Medulla oblongata (tissue), 1 donor: ENCODE results near the gene ORAI3.
"Not testable (repeated sequence)": the region's sequence is repeated elsewhere in the genome, so short reads cannot be mapped to it uniquely, and the experiment has no call there.

Source experiments
- DNase-seq: peaks from one replicate; pipeline ENCODE4 v3.0.0-alpha.2; 2015; ENCODE audit errors: extremely low spot score

Gene ORAI3

DNA sequence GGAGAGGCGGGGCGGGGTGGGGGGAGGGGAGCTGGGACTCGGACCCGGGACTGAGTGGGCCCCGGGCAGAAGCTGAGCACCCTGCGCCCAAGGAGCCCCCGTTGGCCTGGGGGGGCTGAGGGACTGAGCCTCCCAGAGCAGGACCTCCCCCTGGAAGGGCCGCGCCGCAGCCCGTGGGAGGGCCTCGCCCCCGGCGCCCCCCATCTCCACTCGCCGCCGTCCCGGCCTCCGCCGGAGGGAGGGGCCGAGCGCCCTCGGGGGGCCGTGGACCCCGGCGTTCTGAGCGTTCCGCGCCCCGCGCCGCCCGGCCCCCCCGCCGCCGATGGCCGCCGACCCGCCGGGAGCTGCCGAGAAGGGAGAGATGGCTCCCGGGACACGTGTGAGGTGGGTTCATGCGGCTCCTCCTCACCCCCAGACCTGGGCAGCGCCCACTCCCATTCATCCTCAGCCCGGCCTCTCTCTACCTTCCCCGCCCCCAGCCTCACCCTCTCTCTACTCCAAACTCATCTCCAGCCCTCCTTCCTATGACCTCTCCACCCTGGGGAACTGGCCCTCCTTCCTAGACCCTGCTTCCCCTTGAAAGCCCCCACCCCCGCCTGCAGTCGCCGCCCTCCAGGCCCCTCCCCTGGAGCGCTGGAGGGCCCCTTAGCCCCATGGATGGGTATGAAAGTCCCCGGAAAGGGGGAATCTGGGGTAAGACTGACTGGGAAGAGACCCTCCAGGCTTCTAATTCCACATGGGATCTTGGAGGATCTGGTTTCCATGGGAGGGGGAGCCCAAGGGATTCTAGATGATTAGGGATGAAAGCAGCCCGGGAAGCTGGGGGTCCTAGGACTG lies 24.6 kb upstream of the ORAI3 start:
- no peak for DNase-seq

DNA sequence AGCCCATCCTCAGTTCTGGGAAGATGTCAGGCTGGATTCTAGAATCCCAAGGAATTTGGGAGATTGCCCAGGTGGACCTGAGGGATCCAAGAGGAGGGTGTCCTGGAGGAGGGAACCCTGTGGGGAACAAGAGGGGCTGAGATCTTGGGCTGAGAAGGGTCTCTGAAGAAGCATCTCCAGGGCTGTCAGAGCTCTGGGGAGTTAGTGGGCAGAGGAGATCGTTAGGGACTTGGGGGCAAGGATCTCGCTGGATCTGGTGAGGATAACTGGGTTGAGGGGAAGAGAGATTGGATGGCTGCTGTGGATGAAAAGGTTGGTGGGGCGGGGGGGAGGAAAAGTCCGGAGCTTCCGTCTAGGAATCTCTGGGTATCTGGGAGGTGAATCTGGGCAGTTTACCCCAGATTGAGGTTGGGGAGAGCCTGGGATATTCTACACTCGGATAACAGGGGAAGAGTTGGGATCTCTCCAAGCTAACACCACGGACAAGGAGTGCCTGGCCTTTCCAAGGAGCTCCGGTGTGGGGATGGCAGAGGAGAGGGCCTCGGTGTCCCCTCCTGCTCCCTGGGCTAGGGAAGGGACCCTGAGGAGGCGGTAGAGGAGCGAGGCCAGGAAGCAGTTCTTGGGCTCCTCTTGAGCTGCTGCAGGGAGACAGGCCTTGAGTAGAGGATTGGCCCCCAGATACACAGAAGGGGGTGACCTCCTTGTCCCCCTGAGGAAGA lies 23.8 kb upstream of the ORAI3 start:
- DNase-seq, result no peak

DNA sequence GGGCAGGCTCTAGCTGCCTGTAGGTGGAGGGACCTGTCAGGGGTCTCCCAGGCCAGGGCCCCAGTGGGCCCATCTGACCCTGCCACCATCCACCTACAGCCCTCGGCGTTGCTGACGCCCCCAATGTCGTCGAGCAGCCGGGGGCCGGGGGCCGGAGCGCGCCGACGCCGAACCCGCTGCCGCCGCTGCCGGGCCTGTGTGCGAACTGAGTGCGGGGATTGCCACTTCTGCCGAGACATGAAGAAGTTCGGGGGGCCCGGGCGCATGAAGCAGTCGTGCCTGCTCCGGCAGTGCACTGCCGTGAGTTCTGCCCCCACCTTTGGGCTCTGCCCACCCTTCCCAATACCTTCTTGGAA lies 23.3 kb upstream of the ORAI3 start:
- no peak for DNase-seq

DNA sequence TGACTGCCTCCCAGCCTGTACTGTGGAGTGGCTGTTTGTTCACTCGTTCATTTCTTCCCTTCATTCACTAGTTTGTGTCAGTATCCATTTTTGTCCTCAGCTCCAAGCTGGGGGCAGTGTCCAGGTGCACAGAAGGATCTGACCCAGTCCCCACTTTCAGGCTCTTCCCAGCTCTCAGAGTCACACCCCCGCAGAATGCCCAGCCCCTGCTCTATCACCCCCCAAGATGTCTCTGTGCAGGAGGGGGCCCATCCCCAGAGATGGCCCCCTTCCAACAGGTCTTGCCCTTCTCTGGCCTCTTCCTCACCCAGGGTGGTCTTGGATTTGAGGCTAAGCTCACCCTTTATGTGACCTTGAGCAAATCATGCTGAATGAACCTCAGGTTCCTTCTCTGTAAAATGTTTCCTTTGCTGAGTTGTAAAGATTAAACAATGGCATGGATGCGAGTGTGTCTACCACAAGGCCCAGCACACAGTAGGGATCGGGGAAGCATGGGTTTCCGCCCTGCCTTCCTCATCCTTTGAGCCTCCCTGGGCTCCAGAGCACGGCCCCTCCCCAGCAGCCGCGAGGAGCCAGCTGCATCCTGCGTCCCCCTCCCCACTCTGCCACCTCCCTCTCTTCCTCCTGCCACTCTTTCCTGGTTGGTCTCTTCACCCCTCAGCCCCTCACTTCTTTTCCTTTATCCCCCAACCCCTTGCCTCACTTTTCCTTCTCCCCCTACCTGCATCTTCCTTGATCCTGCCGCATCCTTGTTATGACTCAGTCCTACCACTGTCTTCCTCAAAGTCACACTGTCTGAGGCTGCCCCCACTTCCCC lies 22.7 kb upstream of the ORAI3 start:
- DNase-seq, result no peak

DNA sequence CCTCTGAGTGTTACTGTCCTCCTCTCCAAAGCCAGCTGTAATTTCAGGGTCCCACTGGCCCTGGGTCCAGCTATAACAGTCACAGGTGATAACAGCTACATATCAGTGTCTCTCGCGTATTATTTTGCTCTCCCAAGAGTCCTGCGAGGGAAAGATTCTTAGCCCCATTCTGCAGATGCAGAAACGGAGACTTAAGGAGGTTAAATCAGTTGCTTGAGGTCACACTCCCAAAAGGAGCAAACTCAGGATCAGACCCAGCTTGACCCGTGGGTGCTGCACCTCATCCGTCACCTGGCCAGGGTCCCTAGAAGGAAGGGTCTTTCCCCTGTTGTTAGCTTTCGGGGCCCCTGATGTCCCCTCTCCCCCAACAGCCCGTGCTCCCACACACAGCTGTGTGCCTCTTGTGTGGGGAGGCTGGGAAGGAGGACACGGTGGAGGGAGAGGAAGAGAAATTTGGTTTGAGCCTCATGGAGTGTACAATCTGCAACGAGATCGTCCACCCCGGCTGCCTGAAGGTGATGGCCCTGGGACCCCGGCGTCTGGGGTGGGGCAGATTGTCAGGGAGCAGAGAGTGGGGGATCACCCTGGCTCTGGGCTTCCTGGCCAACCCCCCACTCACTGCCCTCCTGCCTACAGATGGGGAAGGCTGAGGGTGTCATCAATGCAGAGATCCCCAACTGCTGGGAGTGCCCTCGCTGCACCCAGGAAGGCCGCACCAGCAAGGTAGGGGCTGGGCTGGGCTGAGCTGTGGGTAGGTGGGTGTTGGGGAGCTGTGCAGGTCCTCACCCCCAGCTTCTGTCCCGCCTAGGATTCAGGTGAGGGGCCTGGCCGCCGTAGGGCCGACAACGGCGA lies 21.7 kb upstream of the ORAI3 start:
- no peak for DNase-seq

DNA sequence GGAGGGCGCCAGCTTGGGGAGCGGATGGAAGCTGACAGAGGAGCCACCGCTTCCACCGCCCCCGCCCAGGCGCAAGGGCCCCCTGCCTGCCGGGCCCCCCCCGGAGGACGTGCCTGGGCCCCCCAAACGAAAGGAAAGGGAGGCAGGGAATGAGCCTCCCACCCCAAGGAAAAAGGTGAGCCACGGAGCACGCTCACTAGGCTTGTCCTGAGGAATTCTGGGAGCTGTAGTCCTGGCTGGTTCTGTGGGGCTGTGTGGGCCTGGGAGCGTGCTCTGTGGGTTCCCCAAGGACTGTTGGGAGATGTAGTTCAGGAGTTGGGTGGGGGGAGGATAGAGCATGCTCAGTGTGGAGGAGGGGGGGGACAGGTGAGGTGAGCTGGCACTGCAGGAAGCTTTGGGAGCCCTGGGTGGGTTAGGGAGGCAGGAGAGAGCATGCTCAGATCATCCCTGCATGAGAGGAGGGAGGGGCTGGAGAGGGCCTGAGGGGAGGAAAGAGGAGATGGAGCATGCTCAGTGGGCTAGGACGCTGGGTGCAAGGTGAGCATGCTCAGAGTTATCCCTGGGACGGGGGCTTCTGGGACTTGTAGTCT lies 21.0 kb upstream of the ORAI3 start:
- peak; percentile 70 for DNase-seq

DNA sequence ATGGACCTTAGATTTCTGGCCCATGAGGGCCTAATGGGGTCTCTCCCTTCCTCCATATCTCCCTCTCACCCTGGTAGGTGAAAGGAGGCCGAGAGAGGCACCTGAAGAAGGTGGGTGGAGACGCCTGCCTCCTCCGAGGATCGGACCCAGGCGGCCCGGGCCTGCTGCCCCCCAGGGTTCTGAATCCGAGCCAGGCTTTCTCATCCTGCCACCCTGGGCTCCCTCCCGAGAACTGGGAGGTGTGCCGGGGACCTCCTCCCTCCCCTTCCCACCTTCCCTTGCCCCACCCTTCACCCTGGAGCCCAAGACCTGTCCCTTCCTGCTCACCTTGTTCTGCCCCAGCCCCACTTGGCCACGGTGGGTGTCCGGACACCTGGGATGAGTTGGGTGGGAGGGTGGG lies 20.5 kb upstream of the ORAI3 start:
- DNase-seq, result no peak

DNA sequence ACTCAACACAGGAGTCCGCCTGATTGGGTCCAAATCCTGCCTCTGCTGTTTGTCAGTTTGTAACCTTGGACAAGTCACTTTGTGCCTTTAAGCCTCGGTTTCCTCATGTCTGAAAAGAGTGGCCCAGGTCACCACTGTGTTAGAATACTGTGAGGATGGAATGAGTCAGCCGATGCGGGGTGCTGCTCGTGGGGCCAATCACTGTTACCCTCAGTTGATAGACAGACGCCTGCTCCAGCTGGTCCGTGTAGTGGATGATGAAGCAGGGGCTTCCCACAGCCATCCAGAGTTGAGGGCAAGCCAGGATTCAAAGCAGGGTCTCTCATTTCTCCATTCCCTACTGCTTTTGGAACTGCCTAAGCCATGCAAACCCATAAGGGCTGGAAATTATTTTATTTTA lies 19.7 kb upstream of the ORAI3 start:
- DNase-seq, result no peak

DNA sequence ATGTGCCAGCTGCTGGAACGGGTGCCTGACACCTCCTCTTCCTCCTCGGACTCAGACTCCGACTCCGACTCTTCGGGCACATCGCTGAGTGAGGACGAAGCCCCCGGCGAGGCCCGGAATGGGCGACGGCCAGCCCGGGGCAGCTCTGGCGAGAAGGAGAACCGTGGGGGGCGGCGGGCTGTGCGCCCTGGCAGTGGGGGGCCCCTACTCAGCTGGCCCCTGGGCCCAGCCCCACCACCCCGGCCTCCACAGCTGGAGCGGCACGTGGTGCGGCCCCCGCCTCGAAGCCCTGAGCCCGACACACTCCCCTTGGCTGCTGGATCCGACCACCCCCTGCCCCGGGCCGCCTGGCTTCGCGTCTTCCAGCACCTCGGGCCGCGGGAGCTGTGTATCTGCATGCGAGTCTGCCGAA lies 18.7 kb upstream of the ORAI3 start:
- DNase-seq, result no peak

DNA sequence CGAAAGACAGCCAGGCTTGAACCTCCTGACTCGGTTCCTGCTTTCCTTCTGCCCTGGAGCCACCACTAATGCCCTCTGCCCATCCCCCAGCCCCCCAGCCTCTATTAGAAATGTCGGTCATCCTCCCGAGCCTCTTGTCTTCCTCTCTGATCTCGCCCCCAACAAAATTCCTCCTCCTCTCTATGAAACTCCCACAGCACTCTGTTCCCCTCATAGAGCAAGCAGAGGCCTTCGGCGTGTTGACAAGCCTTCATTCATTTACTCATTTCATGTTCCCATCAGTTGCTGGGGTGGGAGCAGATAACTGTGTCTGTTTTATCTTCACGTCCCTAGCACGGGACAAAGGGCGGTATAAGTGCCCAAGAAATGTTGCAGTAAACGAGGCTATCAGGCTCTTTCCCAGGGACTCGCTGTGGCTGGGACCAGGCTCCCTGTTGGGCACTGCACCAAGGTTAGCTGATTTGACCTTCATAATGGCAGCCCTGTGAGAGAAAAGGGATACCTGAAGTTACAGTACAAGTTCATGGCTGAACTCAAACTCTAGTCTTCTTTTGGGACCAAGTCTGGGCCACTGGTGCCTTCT lies 17.7 kb upstream of the ORAI3 start:
- no peak for DNase-seq

DNA sequence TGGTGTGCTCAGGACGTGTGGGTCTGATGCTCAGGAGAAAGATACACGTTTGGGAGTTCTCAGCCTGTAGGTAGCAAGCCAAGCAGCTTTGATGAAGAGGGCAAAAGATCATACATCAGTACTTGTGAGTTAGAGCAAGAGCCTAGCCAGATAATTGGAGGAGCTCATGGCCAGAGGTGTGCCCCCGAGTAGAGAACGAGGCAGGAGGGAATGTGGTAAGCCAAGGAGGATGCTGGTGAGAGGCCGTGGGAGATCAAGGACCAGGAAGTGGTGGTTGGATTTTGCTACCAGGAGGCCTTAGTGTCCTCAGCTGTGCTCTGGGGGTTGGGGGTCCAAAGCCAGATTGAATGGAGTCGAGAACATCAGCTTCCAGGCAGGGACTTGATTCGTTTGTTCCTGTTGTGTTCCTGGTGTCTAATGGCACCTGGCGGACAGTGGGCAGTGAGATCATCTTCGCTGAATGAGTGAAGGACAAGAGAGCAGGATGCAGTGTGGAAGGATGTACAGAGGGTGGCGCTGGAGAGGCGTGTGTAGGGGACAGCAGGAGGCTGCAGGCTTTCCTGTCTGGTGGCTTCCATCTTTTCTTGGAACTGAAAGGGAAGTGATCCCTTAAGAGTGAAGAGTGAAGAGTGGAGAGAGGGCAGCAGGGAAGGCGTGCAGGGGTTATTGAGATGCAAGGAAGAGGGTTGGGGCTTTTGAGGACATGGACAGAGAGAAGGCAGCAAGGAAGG lies 13.9 kb upstream of the ORAI3 start:
- DNase-seq, result no peak

DNA sequence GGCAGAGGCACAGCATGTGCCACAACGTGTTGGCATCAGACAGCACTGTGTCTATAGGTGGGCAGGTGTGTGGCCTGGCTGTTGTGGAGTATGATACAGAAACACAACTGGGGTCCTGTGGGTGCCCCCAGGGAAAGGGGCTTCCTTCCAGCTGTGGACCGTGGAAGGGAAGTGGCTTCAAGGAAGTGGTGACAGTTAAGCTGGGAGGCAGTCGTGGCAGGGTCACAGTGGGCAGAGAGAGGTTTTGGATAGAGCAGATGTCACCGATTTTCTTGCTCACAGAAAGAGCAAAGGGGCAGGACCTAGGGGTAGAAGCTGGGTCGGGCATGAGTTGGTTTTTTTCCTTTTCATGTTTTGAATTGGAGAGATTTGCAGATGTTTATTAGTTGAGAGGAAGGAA lies 11.2 kb upstream of the ORAI3 start:
- DNase-seq, result no peak

DNA sequence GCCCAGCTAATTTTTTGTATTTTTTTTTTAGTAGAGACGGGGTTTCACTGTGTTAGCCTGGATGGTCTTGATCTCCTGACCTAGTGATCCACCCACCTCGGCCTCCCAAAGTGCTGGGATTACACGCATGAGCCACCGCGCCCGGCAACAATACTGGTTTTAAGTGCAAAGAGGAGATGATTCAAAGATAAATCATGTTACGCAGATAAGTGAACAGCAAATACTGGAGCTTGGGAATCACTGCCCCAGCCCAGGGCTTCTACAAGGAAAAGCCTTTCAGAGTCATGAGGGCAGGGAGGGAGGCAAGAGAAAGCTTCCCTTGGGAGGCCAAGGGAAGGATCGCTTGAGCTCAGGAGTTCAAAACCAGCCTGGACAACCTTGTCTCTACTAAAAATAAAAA lies 9.3 kb upstream of the ORAI3 start:
- DNase-seq, result not testable (repeated sequence)

DNA sequence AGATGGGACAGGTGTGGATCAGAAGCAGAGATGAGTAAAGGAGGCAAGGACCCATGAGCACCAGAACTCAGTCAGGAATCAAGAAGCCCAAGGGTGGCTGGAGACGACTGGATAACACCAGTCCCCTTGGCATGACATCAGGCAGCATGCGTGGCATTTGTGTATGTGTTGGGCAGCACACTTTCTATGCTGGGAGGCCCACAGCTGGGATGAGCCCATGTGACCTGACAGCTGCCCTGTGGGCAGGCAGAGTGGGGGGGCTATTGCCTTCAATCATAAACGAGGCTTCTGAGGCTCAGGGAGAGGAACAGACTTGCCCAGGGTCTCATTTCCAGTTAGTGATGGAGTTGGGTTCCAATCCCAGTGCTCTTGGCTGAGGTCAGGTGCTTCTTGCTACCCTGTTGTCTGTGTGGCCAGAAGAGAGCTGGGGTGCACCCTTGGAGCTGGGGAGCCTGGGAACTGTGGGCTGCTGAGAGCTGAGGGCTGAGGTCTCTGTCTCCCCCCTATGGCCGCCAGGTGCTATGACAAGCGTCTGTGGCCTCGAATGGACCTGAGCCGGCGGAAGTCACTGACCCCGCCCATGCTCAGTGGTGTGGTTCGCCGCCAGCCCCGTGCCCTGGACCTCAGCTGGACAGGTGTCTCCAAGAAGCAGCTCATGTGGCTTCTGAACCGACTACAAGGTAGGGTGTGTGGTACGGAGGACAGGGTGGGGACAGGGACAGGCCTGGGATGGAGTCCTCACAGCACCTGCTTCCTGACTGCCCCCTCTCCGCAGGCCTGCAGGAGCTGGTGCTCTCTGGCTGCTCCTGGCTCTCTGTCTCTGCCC lies 7.1 kb upstream of the ORAI3 start:
- peak; percentile 63 for DNase-seq

DNA sequence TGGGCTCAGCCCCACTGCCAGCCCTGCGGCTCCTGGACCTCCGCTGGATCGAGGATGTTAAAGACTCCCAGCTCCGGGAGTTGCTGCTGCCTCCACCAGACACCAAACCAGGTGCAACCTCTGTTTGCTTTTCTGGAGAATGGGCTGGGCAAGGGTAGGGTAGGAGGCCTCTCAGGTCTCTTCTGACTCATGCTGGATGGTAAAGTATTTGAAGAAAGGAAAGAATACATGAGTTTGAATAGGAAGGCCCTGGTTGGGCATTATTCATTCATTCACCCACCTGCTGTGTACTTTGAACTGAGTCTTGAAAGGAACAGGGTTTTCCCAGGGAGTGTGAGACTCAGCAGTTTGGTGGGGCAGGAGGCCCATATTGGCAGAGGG lies 6.5 kb upstream of the ORAI3 start:
- no peak for DNase-seq

DNA sequence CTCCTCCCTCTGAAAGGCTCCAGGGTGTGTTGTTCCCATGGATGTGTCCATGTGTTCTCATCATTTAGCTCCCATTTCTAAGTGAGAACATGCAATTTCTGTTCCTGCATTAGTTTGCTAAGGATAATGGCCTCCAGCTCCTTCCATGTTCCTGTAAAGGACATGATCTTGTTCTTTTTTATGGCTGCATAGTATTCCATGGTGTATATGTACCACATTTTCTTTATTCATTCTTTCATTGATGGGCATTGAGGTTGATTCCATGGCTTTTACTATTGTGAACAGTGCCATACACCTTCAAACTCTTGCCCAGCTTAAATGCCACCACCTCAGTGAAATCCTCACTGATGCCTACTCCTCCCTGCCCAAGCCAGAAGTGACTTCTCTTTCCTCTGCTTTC lies 4.5 kb upstream of the ORAI3 start:
- no peak for DNase-seq

DNA sequence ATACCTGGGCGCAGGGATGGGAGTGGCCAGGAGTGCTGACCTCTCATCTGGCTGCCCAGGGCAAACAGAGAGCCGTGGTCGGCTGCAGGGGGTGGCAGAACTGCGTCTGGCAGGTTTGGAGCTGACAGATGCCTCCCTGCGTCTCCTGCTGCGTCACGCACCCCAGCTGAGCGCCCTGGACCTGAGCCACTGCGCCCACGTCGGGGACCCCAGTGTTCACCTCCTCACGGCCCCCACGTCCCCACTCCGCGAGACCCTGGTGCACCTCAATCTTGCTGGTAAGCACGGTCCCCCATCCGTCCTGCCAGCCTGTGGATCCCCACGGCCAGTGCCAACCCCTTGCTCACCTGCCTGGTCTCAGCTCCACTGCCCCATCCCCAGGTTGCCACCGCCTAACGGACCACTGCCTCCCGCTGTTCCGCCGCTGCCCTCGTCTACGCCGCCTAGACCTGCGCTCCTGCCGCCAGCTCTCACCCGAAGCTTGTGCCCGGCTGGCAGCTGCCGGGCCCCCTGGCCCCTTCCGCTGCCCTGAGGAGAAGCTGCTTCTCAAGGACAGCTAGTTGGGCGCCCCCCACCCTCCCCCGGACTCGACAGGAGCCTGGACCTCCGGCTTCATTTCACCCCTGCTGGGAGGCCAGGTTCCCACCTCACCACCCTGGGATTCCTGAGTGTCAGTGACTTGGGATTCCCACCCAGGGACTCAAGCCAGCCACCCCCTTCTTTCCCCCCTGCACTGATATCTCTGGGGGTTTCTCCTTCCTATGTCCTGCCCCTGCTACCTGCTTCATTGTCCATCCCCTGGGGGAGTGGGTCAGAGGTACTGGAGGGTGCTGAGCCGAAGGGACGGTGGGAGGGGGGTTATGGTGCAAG lies 2.0 kb upstream of the ORAI3 start:
- DNase-seq, result no peak

DNA sequence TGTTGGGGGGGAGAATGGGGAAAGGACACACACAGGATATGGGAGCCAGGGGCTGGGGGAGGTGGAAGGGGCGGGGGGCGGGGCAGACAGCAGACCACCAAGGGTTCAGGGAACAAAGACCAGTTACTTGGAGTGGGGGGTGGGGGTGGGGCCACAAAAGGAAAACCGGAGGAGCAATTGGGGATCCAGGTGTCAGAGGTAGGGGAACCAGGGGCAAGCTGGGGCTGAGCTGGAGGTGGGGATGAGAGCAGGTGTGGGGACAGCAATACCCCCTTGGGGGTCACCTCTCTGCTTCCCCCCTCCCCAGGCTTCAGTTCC lies 1.4 kb upstream of the ORAI3 start:
- DNase-seq, result no peak
